NK-92 treated with Interleukin-12 subunit alpha and Interleukin-12 subunit beta, amount 100 ng/mL, for 24 hours (cell line): ENCODE results near the gene CHRNE.
A peak's percentile ranks its signal among the peaks of the same experiment; 100 is the strongest.

Experiments used
- DNase-seq: peaks from one replicate; lab custom pipeline; 2025; lab: John Stamatoyannopoulos, UW

Gene CHRNE

GRCh38 chr17:4903051-4903818, at the start of gene CHRNE:
Gene CHRNE, minus strand, starts transcription at chr17:4903098. Its CDS starts 35 bp downstream, at chr17:4903063.
- peak; percentile 30 for DNase-seq

- no peak for DNase-seq
Observed at GRCh38 chr17:4951486-4951885, 48.6 kb upstream of the CHRNE start.

GRCh38 chr17:4950746-4951204, 47.9 kb upstream of the CHRNE start, which contains the start of gene ENO3:
Gene ENO3, plus strand, starts transcription at chr17:4951119. Its CDS starts 711 bp downstream, at chr17:4951830.
- DNase-seq = no peak

GRCh38 chr17:4950075-4950745, 47.3 kb upstream of the CHRNE start:
- DNase-seq = no peak

GRCh38 chr17:4949321-4950074, 46.6 kb upstream of the CHRNE start:
- DNase-seq = peak; percentile 68

GRCh38 chr17:4948931-4949320, 46.0 kb upstream of the CHRNE start:
- DNase-seq = peak; percentile 54

GRCh38 chr17:4948166-4948930, 45.5 kb upstream of the CHRNE start, which contains the start of gene PFN1:
Gene PFN1, minus strand, starts transcription at chr17:4948530. Its CDS starts 136 bp downstream, at chr17:4948394.
- peak; percentile 75 for DNase-seq

- DNase-seq = peak; percentile 55
Observed at GRCh38 chr17:4947411-4948165, 44.7 kb upstream of the CHRNE start.

GRCh38 chr17:4947010-4947410, 44.1 kb upstream of the CHRNE start:
- DNase-seq = no peak

GRCh38 chr17:4946312-4946976, 43.5 kb upstream of the CHRNE start:
- no peak for DNase-seq

- no peak for DNase-seq
Observed at GRCh38 chr17:4945944-4946280, 43.0 kb upstream of the CHRNE start.

GRCh38 chr17:4945176-4945943, 42.5 kb upstream of the CHRNE start:
- peak; percentile 51 for DNase-seq

GRCh38 chr17:4944554-4945175, 41.8 kb upstream of the CHRNE start:
- DNase-seq = no peak

GRCh38 chr17:4944163-4944553, 41.3 kb upstream of the CHRNE start:
- peak; percentile 10 for DNase-seq

- DNase-seq = no peak
Observed at GRCh38 chr17:4942760-4943508, 40.0 kb upstream of the CHRNE start.

- no peak for DNase-seq
Observed at GRCh38 chr17:4941319-4941610, 38.4 kb upstream of the CHRNE start.

- DNase-seq = peak; percentile 14
Observed at GRCh38 chr17:4940555-4941318, 37.8 kb upstream of the CHRNE start.
